ENCODE measurements around the gene DMRT3.

The DMRT3 gene

GRCh38 chr9:976258-976942, at the start of gene DMRT3:
Gene DMRT3, plus strand, starts transcription at chr9:976655. Its CDS starts 347 bp downstream, at chr9:977002.
- no peak for FAIRE-seq

GRCh38 chr9:926976-927375, 49.5 kb upstream of the DMRT3 start:
- FAIRE-seq = no peak

- no peak for FAIRE-seq
These were observed 48.0 kb upstream of the DMRT3 start for GRCh38 chr9:928363-929042.

- FAIRE-seq = no peak
These were observed 46.7 kb upstream of the DMRT3 start for GRCh38 chr9:929719-930118.

- FAIRE-seq = no peak
These were observed 43.1 kb upstream of the DMRT3 start for GRCh38 chr9:933356-933755.

- no peak for FAIRE-seq
These were observed 41.0 kb upstream of the DMRT3 start for GRCh38 chr9:935348-935965.

- no peak for FAIRE-seq
These were observed 33.5 kb upstream of the DMRT3 start for GRCh38 chr9:942805-943580.

- no peak for FAIRE-seq
These were observed 28.5 kb upstream of the DMRT3 start for GRCh38 chr9:947985-948384.

- no peak for FAIRE-seq
These were observed 28.0 kb upstream of the DMRT3 start for GRCh38 chr9:948497-948896.

- no peak for FAIRE-seq
These were observed 26.3 kb upstream of the DMRT3 start for GRCh38 chr9:950139-950538.

- no peak for FAIRE-seq
These were observed 23.9 kb upstream of the DMRT3 start for GRCh38 chr9:952546-952945.

GRCh38 chr9:959105-959504, 17.4 kb upstream of the DMRT3 start:
- FAIRE-seq = no peak

- FAIRE-seq = no peak
These were observed 16.5 kb upstream of the DMRT3 start for GRCh38 chr9:959914-960313.

GRCh38 chr9:962023-962422, 14.4 kb upstream of the DMRT3 start:
- FAIRE-seq = no peak

GRCh38 chr9:965497-965896, 11.0 kb upstream of the DMRT3 start:
- FAIRE-seq = no peak

- no peak for FAIRE-seq
These were observed 9.6 kb upstream of the DMRT3 start for GRCh38 chr9:966870-967269.

GRCh38 chr9:967436-967835, 9.0 kb upstream of the DMRT3 start:
- FAIRE-seq = no peak

GRCh38 chr9:967903-968641, 8.4 kb upstream of the DMRT3 start:
- no peak for FAIRE-seq

GRCh38 chr9:969310-970150, 6.9 kb upstream of the DMRT3 start:
- FAIRE-seq = no peak

GRCh38 chr9:970151-970996, 6.1 kb upstream of the DMRT3 start:
- FAIRE-seq = no peak
